Measurements from ENCODE around the gene FILIP1L. TPM values are rescaled to one million over a fixed set of nuclear protein-coding genes. Genes with fewer than 3 reads are reported as not detected.

The FILIP1L gene
- total RNA-seq, 1 experiment from 2014 or later = 0.07 TPM

- H3K27me3 ChIP-seq (ENCODE audit: insufficient read depth, low read length) = no peaks in the 10 kb centered on the region
- H3K23ac ChIP-seq (ENCODE audit: insufficient read length, low read depth, low read length) = no peak overlapping the region
- H3K79me1 ChIP-seq (ENCODE audit: insufficient read depth, low read depth, low read length, poor library complexity, severe bottlenecking) = no peaks in the 10 kb centered on the region
- no peak overlapping the region for H3K18ac ChIP-seq (ENCODE audit: insufficient read length, low read depth, low read length)
- no peak overlapping the region for H4K8ac ChIP-seq (replicated peaks; ENCODE audit: insufficient read length, low read depth, low read length)
- no peak overlapping the region for H2BK15ac ChIP-seq (ENCODE audit: low read depth, low read length)
- H2BK12ac ChIP-seq (ENCODE audit: insufficient read length, low read depth, low read length) = no peak overlapping the region
- no peaks in the 10 kb centered on the region for H3K4me1 Mint-ChIP-seq
- H3T11ph ChIP-seq (ENCODE audit: low read length) = no peak overlapping the region
- H4K5ac ChIP-seq (ENCODE audit: insufficient read length, low read depth, low read length) = no peak overlapping the region
- TF ChIP-seq CTCF (conservative IDR thresholded peaks at IDR 0.05) = no peak
- no peak overlapping the region for H2AK5ac ChIP-seq (ENCODE audit: insufficient read length, low read length)
- no peak overlapping the region for H3K27ac ChIP-seq (ENCODE audit: insufficient read length, low read depth, low read length)
- peak overlapping the region in 2 of 3 experiments; percentile 7 to 65; a peak in 2 of 7 replicates for H3K27ac Mint-ChIP-seq
- no peak overlapping the region for H2BK120ac ChIP-seq (ENCODE audit: low read depth, low read length, poor library complexity, severe bottlenecking)
- no peak overlapping the region for H4K91ac ChIP-seq (ENCODE audit: insufficient read length, low read depth, low read length)
- H3K9ac ChIP-seq (ENCODE audit: extremely low read depth, insufficient read length, low read length) = no peak overlapping the region
- no peaks in the 10 kb centered on the region for H3K9me3 ChIP-seq (ENCODE audit: control insufficient read depth, low read depth, low read length)
- H3K4me1 ChIP-seq (ENCODE audit: insufficient read depth, low read length) = no peaks in the 10 kb centered on the region
- no peak overlapping the region for H3K4me2 ChIP-seq (ENCODE audit: insufficient read depth, insufficient read length, low read length)
- H3K4me3 Mint-ChIP-seq = no peak overlapping the region
- H3K79me2 ChIP-seq (ENCODE audit: insufficient read depth, low read length) = no peaks in the 10 kb centered on the region
- no peaks in the 10 kb centered on the region for H3K27me3 Mint-ChIP-seq (ENCODE audit: low read depth)
- peaks cover 0 to 4% (median 0%) of the 10 kb centered on the region in 3 experiments; a peak in 1 of 7 replicates for H3K36me3 Mint-ChIP-seq (ENCODE audit: insufficient read depth in 1 of 3, low read depth in 3 of 3)
- no peak overlapping the region for H2AFZ ChIP-seq (ENCODE audit: low read length)
- no peaks in the 10 kb centered on the region for H3K23me2 ChIP-seq (ENCODE audit: insufficient read length, low read depth, low read length, poor library complexity, severe bottlenecking)
- no peak for DNase-seq
- WGBS (ENCODE audit: extremely low coverage, insufficient read length, low lambda C conversion rate) = no CpG with 5 or more reads among the region's 7 CpGs
- peaks cover 0 to 3% of the 10 kb centered on the region in 2 experiments; a peak in 1 of 5 replicates for H3K9me3 Mint-ChIP-seq
- no peaks in the 10 kb centered on the region for H4K20me1 ChIP-seq (ENCODE audit: control insufficient read depth, insufficient read depth, insufficient read length)
- H3K14ac ChIP-seq (ENCODE audit: insufficient read depth, low read length) = no peak overlapping the region
- no peak overlapping the region for H2BK20ac ChIP-seq (ENCODE audit: low read depth, low read length, poor library complexity, severe bottlenecking)
- H3K4ac ChIP-seq (ENCODE audit: low read depth, low read length) = no peak overlapping the region
- H2BK5ac ChIP-seq (ENCODE audit: insufficient read length, low read length) = no peak overlapping the region
- no peak overlapping the region for H3K56ac ChIP-seq (ENCODE audit: insufficient read length, low read depth, low read length)
Observed at GRCh38 chr3:100113723-100114412, 433 bp downstream of the FILIP1L start.
